ENCODE measurements around the gene GAMT. TPM values are rescaled to one million over a fixed set of nuclear protein-coding genes. Genes with fewer than 3 reads are reported as not detected.

GAMT gene
- total RNA-seq, 2 donors from 2014 or later: 38.4 to 49.6 TPM

- H3K27ac ChIP-seq (ENCODE audit: low read depth, low read length): peak overlapping the region; percentile 70
- Mint-ChIP-seq H3K27ac (no peak overlapping the region), H3K4me1 (no peaks in the 10 kb centered on the region), H3K9me3 (peaks cover 1% of the 10 kb centered on the region), H3K27me3 (ENCODE audit: insufficient read depth) (peaks cover 55% of the 10 kb centered on the region), H3K4me3 (peak overlapping the region; percentile 54), H3K36me3 (ENCODE audit: low read depth) (peaks cover 17% of the 10 kb centered on the region)
- peaks cover 17% of the 10 kb centered on the region for H3K36me3 ChIP-seq (ENCODE audit: control insufficient read depth, insufficient read depth, low read length)
- peak overlapping the region; percentile 69 for H3K4me3 ChIP-seq (ENCODE audit: low read length)
- H3K27me3 ChIP-seq (ENCODE audit: control insufficient read depth, insufficient read depth, low read length, poor library complexity, severe bottlenecking): peaks cover 49% of the 10 kb centered on the region
- H3K9me3 ChIP-seq (ENCODE audit: control insufficient read depth, low read length): no peaks in the 10 kb centered on the region
- DNase-seq: peak; percentile 73
- WGBS, 2 experiments (ENCODE audit: insufficient coverage in 1 of 2, insufficient read length in 1 of 2): 2% methylated on average over 19 to 93 of the region's 99 CpGs
- no peak overlapping the region for H3K9ac ChIP-seq (ENCODE audit: extremely low read depth, low read length, poor library complexity, severe bottlenecking)
- H3K4me1 ChIP-seq (ENCODE audit: control insufficient read depth, insufficient read depth, low read length): no peaks in the 10 kb centered on the region
- TF ChIP-seq CTCF (conservative IDR thresholded peaks at IDR 0.05): no peak
These were observed 44.8 kb upstream of the GAMT start for GRCh38 chr19:1445932-1446712.

GRCh38 chr19:1445185-1445931 lies 44.0 kb upstream of the GAMT start:
- Mint-ChIP-seq H3K27me3 (ENCODE audit: insufficient read depth) (peaks cover 47% of the 10 kb centered on the region), H3K27ac (no peak overlapping the region), H3K9me3 (peaks cover 1% of the 10 kb centered on the region), H3K4me1 (peaks cover 1% of the 10 kb centered on the region), H3K4me3 (peak overlapping the region; percentile 54), H3K36me3 (ENCODE audit: low read depth) (peaks cover 25% of the 10 kb centered on the region)
- Histone ChIP-seq H3K36me3 (ENCODE audit: control insufficient read depth, insufficient read depth, low read length) (peaks cover 25% of the 10 kb centered on the region), H3K9ac (ENCODE audit: extremely low read depth, low read length, poor library complexity, severe bottlenecking) (no peak overlapping the region), H3K4me1 (ENCODE audit: control insufficient read depth, insufficient read depth, low read length) (no peaks in the 10 kb centered on the region), H3K27me3 (ENCODE audit: control insufficient read depth, insufficient read depth, low read length, poor library complexity, severe bottlenecking) (peaks cover 42% of the 10 kb centered on the region), H3K4me3 (ENCODE audit: low read length) (peak overlapping the region; percentile 67), H3K27ac (ENCODE audit: low read depth, low read length) (peak overlapping the region; percentile 38), H3K9me3 (ENCODE audit: control insufficient read depth, low read length) (no peaks in the 10 kb centered on the region)
- WGBS, 2 experiments (ENCODE audit: insufficient coverage in 1 of 2, insufficient read length in 1 of 2): 4% methylated on average over 25 to 65 of the region's 70 CpGs
- peak; percentile 92 for DNase-seq
- TF ChIP-seq CTCF (conservative IDR thresholded peaks at IDR 0.05): peak; percentile 96

GRCh38 chr19:1441677-1442438 lies 40.5 kb upstream of the GAMT start:
- H3K9me3 ChIP-seq (ENCODE audit: control insufficient read depth, low read length): no peaks in the 10 kb centered on the region
- H3K36me3 ChIP-seq (ENCODE audit: control insufficient read depth, insufficient read depth, low read length): peaks cover 33% of the 10 kb centered on the region
- Mint-ChIP-seq H3K36me3 (ENCODE audit: low read depth) (peaks cover 36% of the 10 kb centered on the region), H3K9me3 (no peaks in the 10 kb centered on the region), H3K27ac (peak overlapping the region; percentile 55), H3K4me1 (peaks cover 8% of the 10 kb centered on the region), H3K4me3 (no peak overlapping the region), H3K27me3 (ENCODE audit: insufficient read depth) (peaks cover 15% of the 10 kb centered on the region)
- H3K27me3 ChIP-seq (ENCODE audit: control insufficient read depth, insufficient read depth, low read length, poor library complexity, severe bottlenecking): peaks cover 7% of the 10 kb centered on the region
- TF ChIP-seq CTCF (conservative IDR thresholded peaks at IDR 0.05): no peak
- DNase-seq: no peak
- H3K4me3 ChIP-seq (ENCODE audit: low read length): no peak overlapping the region
- WGBS, 2 experiments (ENCODE audit: insufficient coverage in 1 of 2, insufficient read length in 1 of 2): 94% methylated on average over 20 to 25 of the region's 25 CpGs
- no peak overlapping the region for H3K27ac ChIP-seq (ENCODE audit: low read depth, low read length)
- no peaks in the 10 kb centered on the region for H3K4me1 ChIP-seq (ENCODE audit: control insufficient read depth, insufficient read depth, low read length)
- no peak overlapping the region for H3K9ac ChIP-seq (ENCODE audit: extremely low read depth, low read length, poor library complexity, severe bottlenecking)

All from endodermal cell (in vitro differentiated cells).